Ascending aorta (tissue), 2 donors: ENCODE measurements around the gene ABCA13. TPM values are rescaled to one million over a fixed set of nuclear protein-coding genes. Genes with fewer than 3 reads are reported as not detected.

Experiments used
- DNase-seq, 2 donors: peaks; one replicate each; pipeline ENCODE4 v3.0.0-alpha.2; 2019; ENCODE audit warnings: low spot score in 2 of 2
- H3K27ac ChIP-seq, 2 donors: fragments of 200-600 bp; sonication (generic); one replicate each; pipeline ENCODE4 v1.5.1; 2016 to 2017; ENCODE audit warnings: mild to moderate bottlenecking in 1 of 2
- H3K27me3 ChIP-seq: fragments of 200-600 bp; sonication (generic); one replicate; pipeline ENCODE4 v1.5.1; 2017
- H3K36me3 ChIP-seq, 2 donors: fragments of 200-600 bp; sonication (generic); one replicate each; pipeline ENCODE4 v1.5.1; 2016
- H3K4me1 ChIP-seq, 2 donors: fragments of 200-600 bp; sonication (generic); one replicate each; pipeline ENCODE4 v1.5.1; 2016 to 2017; ENCODE audit warnings: mild to moderate bottlenecking in 1 of 2
- H3K4me3 ChIP-seq, 2 donors: fragments of 200-600 bp; sonication (generic); one replicate each; pipeline ENCODE4 v1.5.1; 2016 to 2017; ENCODE audit warnings: mild to moderate bottlenecking in 1 of 2
- H3K9me3 ChIP-seq, 2 donors: fragments of 200-600 bp; sonication (generic); one replicate each; pipeline ENCODE4 v1.5.1; 2016
- intact Hi-C: fragments of 100-400 bp; cut with DNase I; formaldehyde crosslinking; loops from one replicate; pipeline ENCODE4 v1.15.1; 2023
- total RNA-seq: library from RNA; depleted of rRNA; stranded (reverse); fragments of >200 nt; gene quantifications from one replicate; pipeline ENCODE4 v1.1.0, GENCODE V29; 2016
- TF ChIP-seq, protein P1 (sequence below), 3 experiments: fragments of 200-600 bp in 2 of 3; fragments of 450-650 bp in 1 of 3; sonication (generic) in 2 of 3; IDR thresholded peaks; one replicate each; pipeline ENCODE4 v1.5.1; 2016 to 2019; ENCODE audit warnings: antibody characterized with exemption in 3 of 3, mild to moderate bottlenecking in 1 of 3, moderate library complexity in 1 of 3

Gene ABCA13
- total RNA-seq, 1 donor from 2014 or later = not detected

DNA sequence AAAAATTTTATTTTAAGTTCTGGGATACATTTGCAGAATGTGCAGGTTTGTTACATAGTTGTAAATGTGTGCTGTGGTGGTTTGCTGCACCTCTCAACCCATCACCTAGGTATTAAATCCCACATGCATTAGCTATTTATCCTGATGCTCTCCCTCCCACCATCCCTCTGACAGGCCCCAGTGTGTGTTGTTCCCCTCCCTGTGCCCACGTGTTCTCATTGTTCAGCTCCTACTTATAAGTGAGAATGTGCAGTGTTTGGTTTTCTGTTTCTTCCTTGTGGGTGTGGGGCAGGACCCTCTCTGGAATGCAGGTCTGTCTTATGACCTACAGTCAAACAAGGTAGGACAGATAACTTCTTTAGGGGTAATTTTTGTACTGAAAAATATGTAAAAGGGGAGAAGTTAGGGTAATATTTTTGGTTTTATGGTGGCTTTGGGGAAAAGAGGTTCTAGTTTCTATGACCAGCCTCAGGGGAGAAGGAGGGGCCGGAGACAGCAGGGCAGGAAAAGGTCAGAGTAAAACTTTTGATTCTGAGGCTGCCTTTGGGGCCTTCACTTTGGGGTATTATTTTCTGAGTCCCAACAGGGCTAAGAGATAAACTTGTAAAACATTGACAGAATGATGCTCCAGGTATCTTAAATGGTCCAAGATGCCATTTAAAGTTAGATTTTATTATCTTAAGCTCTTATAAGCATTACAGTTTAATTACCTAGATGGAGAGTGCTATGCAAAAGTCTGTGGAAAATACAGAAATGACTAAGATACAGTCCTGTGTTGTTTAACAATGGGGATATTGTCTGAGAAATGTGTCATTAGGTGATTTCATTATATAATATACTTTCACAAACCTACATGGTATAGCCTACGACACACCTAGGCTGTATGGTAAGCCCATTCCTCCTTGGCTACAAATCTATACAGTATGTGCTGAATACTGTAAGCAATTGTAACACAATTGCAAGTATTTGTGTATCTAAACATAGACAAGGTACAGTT, 354.8 kb downstream of the ABCA13 start:
- Histone ChIP-seq H3K36me3 (no peaks in the 10 kb centered on the region), H3K4me1 (no peaks in the 10 kb centered on the region), H3K27me3 (no peaks in the 10 kb centered on the region), H3K9me3 (no peaks in the 10 kb centered on the region), H3K4me3 (no peak overlapping the region), H3K27ac (no peak overlapping the region)
- no peak for DNase-seq
- intact Hi-C loops = no loop called here
- TF ChIP-seq, protein P1, sequence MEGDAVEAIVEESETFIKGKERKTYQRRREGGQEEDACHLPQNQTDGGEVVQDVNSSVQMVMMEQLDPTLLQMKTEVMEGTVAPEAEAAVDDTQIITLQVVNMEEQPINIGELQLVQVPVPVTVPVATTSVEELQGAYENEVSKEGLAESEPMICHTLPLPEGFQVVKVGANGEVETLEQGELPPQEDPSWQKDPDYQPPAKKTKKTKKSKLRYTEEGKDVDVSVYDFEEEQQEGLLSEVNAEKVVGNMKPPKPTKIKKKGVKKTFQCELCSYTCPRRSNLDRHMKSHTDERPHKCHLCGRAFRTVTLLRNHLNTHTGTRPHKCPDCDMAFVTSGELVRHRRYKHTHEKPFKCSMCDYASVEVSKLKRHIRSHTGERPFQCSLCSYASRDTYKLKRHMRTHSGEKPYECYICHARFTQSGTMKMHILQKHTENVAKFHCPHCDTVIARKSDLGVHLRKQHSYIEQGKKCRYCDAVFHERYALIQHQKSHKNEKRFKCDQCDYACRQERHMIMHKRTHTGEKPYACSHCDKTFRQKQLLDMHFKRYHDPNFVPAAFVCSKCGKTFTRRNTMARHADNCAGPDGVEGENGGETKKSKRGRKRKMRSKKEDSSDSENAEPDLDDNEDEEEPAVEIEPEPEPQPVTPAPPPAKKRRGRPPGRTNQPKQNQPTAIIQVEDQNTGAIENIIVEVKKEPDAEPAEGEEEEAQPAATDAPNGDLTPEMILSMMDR (IDR thresholded peaks at IDR 0.05) = no peak

- Histone ChIP-seq H3K9me3 (no peaks in the 10 kb centered on the region), H3K4me1 (no peaks in the 10 kb centered on the region), H3K4me3 (no peak overlapping the region), H3K27ac (no peak overlapping the region), H3K27me3 (no peaks in the 10 kb centered on the region), H3K36me3 (no peaks in the 10 kb centered on the region)
- intact Hi-C loops = no loop called here
- DNase-seq = no peak
- TF ChIP-seq, protein P1 (IDR thresholded peaks at IDR 0.05) = no peak
These were observed 357.4 kb downstream of the ABCA13 start for GRCh38 chr7:48528646-48529045.

- no peak for DNase-seq
- intact Hi-C loops = no loop called here
- no peaks in the 10 kb centered on the region for H3K36me3 ChIP-seq
- H3K27me3 ChIP-seq = no peaks in the 10 kb centered on the region
- no peak overlapping the region for H3K27ac ChIP-seq
- no peaks in the 10 kb centered on the region for H3K9me3 ChIP-seq
- H3K4me1 ChIP-seq = no peaks in the 10 kb centered on the region
- TF ChIP-seq, protein P1 (IDR thresholded peaks at IDR 0.05) = no peak
- no peak overlapping the region for H3K4me3 ChIP-seq
These were observed 366.3 kb downstream of the ABCA13 start for GRCh38 chr7:48537561-48537960.

DNA sequence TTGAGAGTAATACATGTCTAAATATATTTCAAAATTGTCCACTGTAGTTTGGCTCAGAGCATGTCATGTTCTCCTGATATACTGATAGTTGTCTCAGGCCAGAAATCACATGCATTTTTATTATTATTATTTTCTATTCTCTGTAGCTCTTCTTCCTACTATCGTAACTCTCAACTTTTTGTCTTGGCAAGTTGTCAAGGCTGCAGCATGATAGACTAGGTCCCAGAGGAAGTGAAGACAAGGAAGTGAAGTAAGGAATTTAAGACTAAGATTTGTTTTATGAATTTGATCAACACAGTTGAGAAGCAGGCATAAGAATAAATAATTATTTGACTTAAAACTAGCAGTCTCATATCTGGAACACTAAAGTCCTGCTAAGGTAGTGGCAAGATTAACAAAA, 369.5 kb downstream of the ABCA13 start:
- no peak overlapping the region for H3K4me3 ChIP-seq
- intact Hi-C loops = no loop called here
- H3K36me3 ChIP-seq = no peaks in the 10 kb centered on the region
- no peak overlapping the region for H3K27ac ChIP-seq
- H3K9me3 ChIP-seq = no peaks in the 10 kb centered on the region
- no peaks in the 10 kb centered on the region for H3K27me3 ChIP-seq
- TF ChIP-seq, protein P1 (IDR thresholded peaks at IDR 0.05) = no peak
- no peak for DNase-seq
- H3K4me1 ChIP-seq = no peaks in the 10 kb centered on the region

DNA sequence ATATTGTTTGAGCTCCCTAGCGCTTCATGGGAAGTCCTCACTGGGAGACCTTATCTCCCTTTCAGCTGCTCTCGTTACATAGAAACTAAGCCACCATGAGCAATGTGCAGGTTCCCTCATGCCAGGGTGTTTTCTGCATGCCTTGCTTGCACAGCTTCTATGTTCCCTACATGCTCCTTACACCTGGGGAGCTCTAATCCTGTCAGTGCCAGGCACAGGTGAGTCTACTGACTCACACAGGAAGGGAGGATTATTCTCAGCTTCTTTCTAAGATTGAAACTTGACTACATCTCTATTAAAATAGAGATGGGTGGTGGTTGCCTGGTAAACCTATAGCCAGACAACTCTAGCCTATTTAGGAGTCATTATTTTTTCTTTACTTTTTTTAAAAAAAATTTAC, 377.4 kb downstream of the ABCA13 start:
- H3K9me3 ChIP-seq = no peaks in the 10 kb centered on the region
- TF ChIP-seq, protein P1 (IDR thresholded peaks at IDR 0.05) = no peak
- H3K4me1 ChIP-seq = no peaks in the 10 kb centered on the region
- intact Hi-C loops = no loop called here
- H3K27me3 ChIP-seq = no peaks in the 10 kb centered on the region
- no peak overlapping the region for H3K4me3 ChIP-seq
- no peaks in the 10 kb centered on the region for H3K36me3 ChIP-seq
- H3K27ac ChIP-seq = no peak overlapping the region
- no peak for DNase-seq
